ENCODE data around the gene PPIP5K1.
A peak's percentile ranks its signal among the peaks of the same experiment; 100 is the strongest.

PPIP5K1 gene

GRCh38 chr15:43522247-43522646 is 67.8 kb downstream of the PPIP5K1 start:
- Histone ChIP-seq H3K4me1 (peaks cover 0 to 14% (median 6%) of the 10 kb centered on the region in 4 donors), H3K9me3 (peaks cover 0 to 20% (median 0%) of the 10 kb centered on the region in 3 donors), H3K36me3 (peaks cover 45 to 67% (median 57%) of the 10 kb centered on the region in 3 donors), H3K27ac (no peak overlapping the region), H3K27me3 (no peaks in the 10 kb centered on the region), H3K4me3 (no peak overlapping the region)
- no peak for DNase-seq
- TF ChIP-seq, protein P1, sequence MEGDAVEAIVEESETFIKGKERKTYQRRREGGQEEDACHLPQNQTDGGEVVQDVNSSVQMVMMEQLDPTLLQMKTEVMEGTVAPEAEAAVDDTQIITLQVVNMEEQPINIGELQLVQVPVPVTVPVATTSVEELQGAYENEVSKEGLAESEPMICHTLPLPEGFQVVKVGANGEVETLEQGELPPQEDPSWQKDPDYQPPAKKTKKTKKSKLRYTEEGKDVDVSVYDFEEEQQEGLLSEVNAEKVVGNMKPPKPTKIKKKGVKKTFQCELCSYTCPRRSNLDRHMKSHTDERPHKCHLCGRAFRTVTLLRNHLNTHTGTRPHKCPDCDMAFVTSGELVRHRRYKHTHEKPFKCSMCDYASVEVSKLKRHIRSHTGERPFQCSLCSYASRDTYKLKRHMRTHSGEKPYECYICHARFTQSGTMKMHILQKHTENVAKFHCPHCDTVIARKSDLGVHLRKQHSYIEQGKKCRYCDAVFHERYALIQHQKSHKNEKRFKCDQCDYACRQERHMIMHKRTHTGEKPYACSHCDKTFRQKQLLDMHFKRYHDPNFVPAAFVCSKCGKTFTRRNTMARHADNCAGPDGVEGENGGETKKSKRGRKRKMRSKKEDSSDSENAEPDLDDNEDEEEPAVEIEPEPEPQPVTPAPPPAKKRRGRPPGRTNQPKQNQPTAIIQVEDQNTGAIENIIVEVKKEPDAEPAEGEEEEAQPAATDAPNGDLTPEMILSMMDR (IDR thresholded peaks at IDR 0.05), result no peak
- intact Hi-C loops (cut with DNase I; ENCODE audit: low total_unique reads), result no loop called here

- TF ChIP-seq, protein P1 (IDR thresholded peaks at IDR 0.05), result no peak
- peaks cover 0 to 22% (median 14%) of the 10 kb centered on the region in 4 donors for H3K4me1 ChIP-seq
- H3K4me3 ChIP-seq, result no peak overlapping the region
- H3K27me3 ChIP-seq, result no peaks in the 10 kb centered on the region
- DNase-seq, result no peak
- H3K9me3 ChIP-seq, result peaks cover 0 to 15% (median 0%) of the 10 kb centered on the region in 3 donors
- H3K36me3 ChIP-seq, result peaks cover 45 to 59% (median 57%) of the 10 kb centered on the region in 3 donors
- intact Hi-C loops (cut with DNase I; ENCODE audit: low total_unique reads), result no loop called here
- no peak overlapping the region for H3K27ac ChIP-seq
Observed at GRCh38 chr15:43521419-43521818, 68.6 kb downstream of the PPIP5K1 start.

DNA sequence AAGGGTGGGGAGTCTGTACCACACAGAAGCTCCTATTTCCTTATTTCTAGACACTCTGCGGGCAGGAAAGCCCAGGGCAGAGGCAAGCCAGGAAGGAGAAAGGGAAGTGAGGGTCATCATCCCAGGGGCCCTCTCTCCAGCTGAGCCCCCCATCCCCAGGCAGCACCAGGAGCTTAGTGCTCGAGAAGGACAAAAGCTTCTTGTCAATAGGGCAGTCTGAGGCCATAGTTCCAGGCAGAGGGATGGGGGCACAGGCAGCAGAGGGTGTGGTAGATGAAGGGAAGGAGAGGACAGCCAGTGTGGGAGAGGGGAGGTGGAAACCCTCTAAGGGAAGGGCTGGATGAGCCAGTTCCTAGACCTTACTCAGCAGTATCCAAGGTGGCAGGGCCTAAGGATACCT is 69.9 kb downstream of the PPIP5K1 start:
- H3K36me3 ChIP-seq, result peaks cover 45 to 53% (median 48%) of the 10 kb centered on the region in 3 donors
- H3K4me1 ChIP-seq, result peaks cover 0 to 31% (median 23%) of the 10 kb centered on the region in 4 donors
- no peak overlapping the region for H3K27ac ChIP-seq
- TF ChIP-seq, protein P1 (IDR thresholded peaks at IDR 0.05), result no peak
- H3K27me3 ChIP-seq, result no peaks in the 10 kb centered on the region
- DNase-seq, result no peak
- peaks cover 0 to 10% (median 0%) of the 10 kb centered on the region in 3 donors for H3K9me3 ChIP-seq
- intact Hi-C loops (cut with DNase I; ENCODE audit: low total_unique reads), result no loop called here
- H3K4me3 ChIP-seq, result no peak overlapping the region

- DNase-seq, result no peak
- no peaks in the 10 kb centered on the region for H3K27me3 ChIP-seq
- H3K27ac ChIP-seq, result peak overlapping the region in 1 of 2 donors; percentile 80
- peaks cover 0 to 31% (median 23%) of the 10 kb centered on the region in 4 donors for H3K4me1 ChIP-seq
- peaks cover 36 to 44% (median 38%) of the 10 kb centered on the region in 3 donors for H3K36me3 ChIP-seq
- intact Hi-C loops (cut with DNase I; ENCODE audit: low total_unique reads), result loop anchor here (10.0 kb wide), 1 partner anchor 256 kb away; the partner anchor contains the start of gene ELL3
- H3K9me3 ChIP-seq, result peaks cover 0 to 6% (median 0%) of the 10 kb centered on the region in 3 donors
- TF ChIP-seq, protein P1 (IDR thresholded peaks at IDR 0.05), result no peak
- no peak overlapping the region for H3K4me3 ChIP-seq
Observed at GRCh38 chr15:43519196-43519595, 70.8 kb downstream of the PPIP5K1 start.

DNA sequence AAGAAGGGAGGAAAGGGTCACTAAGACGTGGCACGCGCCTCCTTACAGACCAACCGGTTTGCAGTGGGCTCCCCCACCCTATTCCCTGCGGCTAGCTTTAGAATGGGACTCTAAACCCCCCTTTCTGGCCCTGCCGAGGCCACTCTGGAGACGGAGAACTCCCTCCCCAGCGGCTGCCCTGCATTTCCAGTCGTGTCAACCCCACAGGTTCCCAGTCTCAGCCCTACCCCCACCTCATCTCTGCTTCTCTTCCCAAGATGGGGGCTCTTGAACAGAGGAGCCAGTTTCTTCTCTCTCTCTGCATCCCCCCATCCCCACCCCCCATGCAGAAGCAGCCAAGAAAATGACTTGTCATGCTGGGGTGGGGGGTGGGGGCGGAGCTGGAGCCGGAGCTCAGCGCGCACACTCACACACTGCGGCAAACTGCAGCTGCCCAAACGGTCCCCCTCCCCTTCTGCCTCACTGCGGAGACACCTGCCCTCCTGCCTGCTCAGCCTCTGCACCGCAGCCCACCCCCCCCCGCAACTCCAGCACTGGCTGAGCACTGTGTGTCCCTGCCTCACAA is 71.7 kb downstream of the PPIP5K1 start:
- Histone ChIP-seq H3K4me3 (peak overlapping the region; percentile 59 to 61), H3K4me1 (peaks cover 0 to 31% (median 23%) of the 10 kb centered on the region in 4 donors), H3K27ac (peak overlapping the region; percentile 76 to 80), H3K27me3 (no peaks in the 10 kb centered on the region), H3K9me3 (no peaks in the 10 kb centered on the region), H3K36me3 (peaks cover 27 to 35% (median 29%) of the 10 kb centered on the region in 3 donors)
- no peak for DNase-seq
- intact Hi-C loops (cut with DNase I; ENCODE audit: low total_unique reads), result loop anchor here (10.0 kb wide), 1 partner anchor 257 kb away; the partner anchor contains the start of gene ELL3
- TF ChIP-seq, protein P1 (IDR thresholded peaks at IDR 0.05), result no peak
